GM19438 (cell line): ENCODE measurements around the gene FAF1.
"Not testable (repeated sequence)": the region's sequence is repeated elsewhere in the genome, so short reads cannot be mapped to it uniquely, and the experiment has no call there.

Source experiments
- ATAC-seq: cut with Tn5 transposase; IDR thresholded peaks from one replicate; pipeline ENCODE4 v1.9.1; 2021; ENCODE audit warnings: low read depth; ENCODE audit not compliant: unreplicated experiment

FAF1 gene

DNA sequence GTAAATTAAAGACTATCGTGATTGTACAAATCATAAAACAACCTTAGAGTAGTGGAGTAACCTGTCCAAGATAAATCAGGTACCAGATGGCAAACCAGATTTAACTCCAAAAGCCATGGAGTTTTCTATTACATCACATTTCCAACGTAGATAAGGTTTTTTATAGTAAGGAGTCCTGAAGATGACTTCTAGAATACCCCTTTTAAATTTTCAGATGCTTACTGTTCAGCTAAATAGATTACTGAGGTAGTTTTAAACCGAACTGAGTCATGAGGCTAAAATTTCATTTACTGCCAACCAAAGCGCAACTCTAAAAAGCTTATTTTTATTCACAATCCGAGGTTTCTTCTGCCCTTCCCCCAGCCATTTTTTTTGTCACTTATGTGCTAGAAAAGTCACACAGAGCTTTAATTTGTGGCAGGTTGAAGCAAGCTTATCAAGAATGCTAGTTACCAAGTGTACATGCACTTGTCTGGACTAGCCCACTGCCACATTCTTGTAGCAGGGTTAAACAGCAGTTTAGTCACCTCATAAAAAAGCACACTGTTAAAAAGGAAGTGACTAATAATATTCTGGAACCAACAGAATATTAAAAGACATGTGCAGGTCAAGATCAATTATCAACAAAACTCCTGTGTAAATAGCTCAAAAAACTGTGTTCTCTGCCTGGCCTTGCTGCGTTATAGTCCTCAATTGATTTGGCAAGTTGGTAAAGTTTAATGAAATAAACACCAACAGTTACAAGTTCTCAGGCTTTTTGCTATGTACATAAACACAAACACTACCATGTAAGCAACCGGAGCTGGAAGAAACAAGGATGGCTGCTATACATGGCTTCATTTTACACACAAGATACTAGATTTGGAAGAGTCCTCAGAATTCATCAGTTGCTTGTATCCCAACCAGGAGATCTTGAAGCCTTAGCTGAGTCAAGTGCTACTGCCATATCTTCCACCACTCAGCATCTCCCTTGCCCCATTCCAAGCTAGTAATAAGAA is 356.5 kb downstream of the FAF1 start:
- ATAC-seq = no peak

- no peak for ATAC-seq
Observed at GRCh38 chr1:50599546-50599945, 360.5 kb downstream of the FAF1 start.

DNA sequence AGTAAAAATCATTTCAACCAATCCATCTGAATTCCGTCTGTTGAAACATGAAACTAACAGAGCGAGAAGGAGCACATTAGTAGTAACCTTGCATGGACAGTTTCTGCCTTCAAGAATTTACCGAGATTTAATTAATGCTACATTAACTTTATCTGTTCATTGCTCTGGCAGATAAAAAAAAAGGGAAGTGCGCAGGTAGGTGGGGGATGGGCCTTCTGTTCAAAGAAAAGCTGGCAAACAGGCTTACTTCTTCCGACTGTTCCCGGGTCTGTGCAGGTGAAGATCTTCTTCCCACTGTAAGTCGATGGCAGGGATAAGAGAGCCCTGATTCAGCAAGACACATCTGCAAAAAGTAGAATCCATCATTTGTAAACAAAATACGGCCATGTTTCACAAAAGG is 364.2 kb downstream of the FAF1 start:
- ATAC-seq = no peak

DNA sequence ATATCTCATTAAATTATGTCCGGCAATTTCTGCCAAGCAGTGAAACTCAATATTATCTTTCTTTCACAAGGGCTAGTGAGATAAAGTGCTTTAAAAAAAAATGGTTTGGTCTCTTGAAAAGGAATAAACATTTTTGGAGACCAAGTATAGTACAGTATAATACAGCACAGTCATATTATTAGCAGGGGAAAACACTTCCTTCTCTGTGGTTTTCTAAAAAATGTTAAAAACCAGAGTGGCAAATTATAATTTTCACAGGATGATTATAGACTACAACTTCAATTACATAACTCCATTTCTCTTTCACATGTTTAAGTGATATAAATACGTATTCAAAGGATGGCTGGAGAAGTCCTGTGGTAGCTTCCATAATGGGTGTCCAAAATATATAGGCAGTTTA is 366.6 kb downstream of the FAF1 start:
- ATAC-seq = no peak

- no peak for ATAC-seq
Observed at GRCh38 chr1:50591598-50591997, 368.5 kb downstream of the FAF1 start.

DNA sequence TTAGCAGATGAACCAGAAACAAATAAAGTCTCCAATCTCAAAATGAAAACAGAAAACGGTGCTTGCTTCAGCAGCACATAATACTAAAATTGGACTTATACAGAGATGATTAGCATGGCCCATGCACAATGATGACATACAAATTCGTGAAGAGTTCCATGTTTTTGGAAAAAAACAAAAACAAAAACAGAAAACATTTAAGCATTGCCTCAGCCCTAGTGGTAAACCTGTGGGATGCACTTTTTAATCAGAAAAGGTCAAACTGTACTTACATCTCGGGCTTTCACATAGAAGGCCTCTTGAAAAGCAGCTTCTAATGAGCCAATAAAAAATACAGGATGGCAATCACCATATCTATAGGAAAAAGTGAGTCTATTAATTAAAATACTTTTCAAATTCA is 377.7 kb downstream of the FAF1 start:
- no peak for ATAC-seq

DNA sequence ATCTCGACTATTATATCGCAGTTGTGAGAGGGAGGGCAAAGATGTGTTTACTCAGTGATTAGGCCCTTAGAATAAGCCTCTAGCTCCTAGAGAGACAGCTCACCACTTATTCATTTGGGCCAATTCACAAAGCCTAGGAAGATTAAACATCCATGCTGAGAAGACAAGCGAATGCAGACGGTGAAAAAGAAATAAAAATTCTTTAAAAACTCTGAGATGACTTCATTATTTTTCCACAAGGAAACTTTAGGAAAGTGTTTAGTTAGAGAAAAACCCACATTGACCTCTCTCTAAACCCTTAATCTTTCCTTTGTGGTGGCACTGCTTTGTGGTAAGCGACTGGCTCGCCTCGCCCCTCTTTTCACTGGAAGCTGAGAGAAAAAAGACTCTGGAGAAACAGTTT is 390.0 kb downstream of the FAF1 start:
- ATAC-seq = no peak

DNA sequence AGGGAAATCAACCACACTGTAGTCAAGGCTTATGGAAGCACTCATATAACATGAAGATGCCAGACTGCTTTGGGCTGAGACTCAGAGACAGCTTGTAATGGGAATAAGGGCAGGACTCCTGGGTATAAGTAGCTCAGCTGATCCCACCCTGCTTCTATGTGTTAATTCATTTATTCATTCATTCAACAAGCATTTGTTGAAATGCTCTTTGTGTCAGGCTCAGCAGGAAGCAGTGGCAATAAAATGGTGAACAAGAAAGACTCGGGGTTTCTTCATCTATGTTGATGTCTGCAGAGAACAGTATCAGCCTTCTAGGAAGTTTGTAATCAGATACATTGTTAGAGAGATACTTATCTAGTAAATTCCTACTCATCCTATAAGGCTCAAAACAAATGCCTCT is 391.3 kb downstream of the FAF1 start:
- no peak for ATAC-seq

DNA sequence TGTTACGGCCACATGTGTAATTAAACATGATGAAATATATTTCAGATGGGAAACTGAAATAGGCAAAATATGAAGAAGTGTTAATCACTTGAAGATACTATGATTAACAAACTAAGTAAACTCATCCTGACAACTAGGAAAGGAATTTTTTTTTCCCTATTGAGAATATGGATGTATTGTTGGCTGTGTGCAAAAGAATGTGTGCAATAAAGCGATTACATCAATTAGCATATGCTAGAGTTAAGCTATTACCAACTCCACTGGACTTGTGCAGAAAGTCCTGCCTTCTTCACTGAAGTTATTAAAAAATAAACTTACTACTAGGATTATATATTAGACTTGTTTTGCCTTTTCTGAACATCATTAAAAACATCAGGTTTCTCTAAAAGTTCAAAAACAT is 393.7 kb downstream of the FAF1 start:
- ATAC-seq = no peak

GRCh38 chr1:50564417-50564816 is 395.6 kb downstream of the FAF1 start:
- ATAC-seq = no peak

- no peak for ATAC-seq
Observed at GRCh38 chr1:50562106-50562505, 398.0 kb downstream of the FAF1 start.

DNA sequence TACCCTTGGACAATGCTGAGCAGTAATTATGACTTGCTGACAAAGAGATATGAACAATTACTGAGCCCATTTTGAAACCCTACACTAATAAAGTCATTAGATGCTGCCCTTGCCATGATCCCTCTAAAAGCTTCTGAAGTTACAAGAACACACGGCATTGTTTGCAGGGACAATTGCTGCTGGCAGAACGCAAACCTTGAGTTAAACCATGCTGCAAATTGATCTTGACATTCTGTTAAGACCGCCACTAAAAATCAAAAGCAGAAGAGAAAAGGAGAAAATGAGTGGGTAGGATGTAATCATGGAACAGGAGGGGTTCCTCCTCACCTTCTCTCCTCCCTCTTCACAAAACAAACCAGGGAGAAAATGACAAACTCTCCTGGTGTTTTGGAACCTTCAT is 400.6 kb downstream of the FAF1 start:
- ATAC-seq = no peak

- no peak for ATAC-seq
Observed at GRCh38 chr1:50553921-50554320, 406.1 kb downstream of the FAF1 start.

DNA sequence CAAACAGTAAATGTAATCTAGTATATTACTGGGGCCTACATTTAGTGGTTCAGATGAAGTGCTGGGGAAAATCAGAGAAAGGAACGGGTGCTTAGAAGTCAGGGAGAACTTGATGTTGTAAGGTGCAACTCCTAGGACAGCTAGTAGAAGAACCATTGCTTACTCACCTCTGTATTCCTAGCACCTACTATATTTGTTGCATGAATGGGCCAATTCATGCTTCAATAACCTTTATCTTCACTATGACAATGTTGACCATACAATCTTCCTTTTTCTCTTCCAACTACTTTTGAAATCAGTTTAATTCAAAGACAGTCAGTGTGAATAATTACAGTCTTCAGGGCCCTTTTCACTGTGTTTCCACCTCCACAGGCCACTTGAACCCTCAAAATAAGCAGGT is 411.8 kb downstream of the FAF1 start:
- no peak for ATAC-seq

DNA sequence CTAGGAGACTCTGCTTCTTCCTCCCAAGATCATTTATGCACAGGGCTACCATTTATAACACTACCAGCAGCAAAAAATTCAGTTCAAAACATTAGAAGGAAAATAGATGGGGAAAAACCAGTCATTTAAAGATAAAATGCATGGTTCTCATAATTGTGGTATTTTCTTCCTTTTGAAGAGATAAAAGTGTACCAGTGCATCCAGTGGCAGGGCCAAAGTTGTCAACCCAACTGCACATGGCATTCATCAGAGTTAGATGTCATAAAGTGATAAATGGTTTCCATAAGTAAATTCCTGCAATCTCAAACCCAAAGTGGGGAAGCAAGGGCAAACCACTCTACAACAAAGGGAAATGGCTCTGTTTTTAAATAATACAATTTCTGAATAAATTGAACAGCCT is 417.7 kb downstream of the FAF1 start:
- ATAC-seq = no peak

DNA sequence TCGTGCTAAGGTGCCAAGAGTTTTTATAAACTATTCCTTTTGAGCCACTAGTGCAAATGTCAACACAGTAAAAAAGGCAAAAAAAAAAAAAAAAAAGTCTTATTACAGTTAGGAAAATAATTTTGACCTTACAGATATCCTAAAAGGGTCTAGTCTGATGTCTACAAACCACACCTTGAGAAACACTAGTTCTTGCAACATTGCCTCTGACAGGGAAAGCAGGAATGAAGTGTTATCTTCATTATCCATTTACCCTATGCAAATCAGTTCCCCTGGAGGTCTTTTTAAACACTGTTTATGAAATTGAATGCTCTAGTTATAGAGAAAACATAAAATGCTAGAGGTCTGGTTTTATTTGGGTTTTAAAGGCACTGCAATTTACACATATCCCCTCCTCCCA is 421.6 kb downstream of the FAF1 start:
- no peak for ATAC-seq

GRCh38 chr1:50531601-50532000 is 428.5 kb downstream of the FAF1 start:
- ATAC-seq = no peak

GRCh38 chr1:50531027-50531426 is 429.0 kb downstream of the FAF1 start:
- no peak for ATAC-seq

GRCh38 chr1:50529510-50529909 is 430.6 kb downstream of the FAF1 start:
- ATAC-seq = no peak

GRCh38 chr1:50527987-50528320 is 432.1 kb downstream of the FAF1 start:
- not testable (repeated sequence) for ATAC-seq

- peak; percentile 78 for ATAC-seq
Observed at GRCh38 chr1:50527249-50527986, 432.6 kb downstream of the FAF1 start.

GRCh38 chr1:50526431-50526830 is 433.6 kb downstream of the FAF1 start:
- ATAC-seq = no peak
